ENCODE results near the gene SLC22A4. TPM values are rescaled to one million over a fixed set of nuclear protein-coding genes. Genes with fewer than 3 reads are reported as not detected.

SLC22A4 gene
- total RNA-seq, 1 donor from 2014 or later, result not detected

- no peaks in the 10 kb centered on the region for H3K9me3 Mint-ChIP-seq
- ATAC-seq (ENCODE audit: low read depth) (no peak), DNase-seq (no peak)
- no peaks in the 10 kb centered on the region for H3K27me3 Mint-ChIP-seq
- ChIA-PET POLR2A (no interaction called here), CTCF (interaction anchor here (0.6 to 1.4 kb wide), 4 partner anchors 8 to 675 kb away, joined by 3 to 4 read pairs (median 3); no protein-coding TSS in a partner anchor)
- no peaks in the 10 kb centered on the region for H3K36me3 Mint-ChIP-seq (ENCODE audit: low read depth)
- intact Hi-C loops (cut with micrococcal nuclease), result no loop called here
- H3K4me1 Mint-ChIP-seq, result no peaks in the 10 kb centered on the region
- TF ChIP-seq CTCF (IDR thresholded peaks at IDR 0.05), result no peak
- no peak overlapping the region for H3K27ac Mint-ChIP-seq
- H3K4me3 Mint-ChIP-seq, result no peak overlapping the region
Observed at GRCh38 chr5:132264546-132265335, 29.5 kb upstream of the SLC22A4 start.

GRCh38 chr5:132265336-132266030, 28.7 kb upstream of the SLC22A4 start:
- TF ChIP-seq CTCF (IDR thresholded peaks at IDR 0.05), result no peak
- DNase-seq, result no peak
- Mint-ChIP-seq H3K9me3 (no peaks in the 10 kb centered on the region), H3K27me3 (no peaks in the 10 kb centered on the region), H3K27ac (no peak overlapping the region), H3K4me3 (no peak overlapping the region), H3K36me3 (ENCODE audit: low read depth) (no peaks in the 10 kb centered on the region), H3K4me1 (no peaks in the 10 kb centered on the region)
- CTCF ChIA-PET, result interaction anchor here (1.4 kb wide), 1 partner anchor 27 kb away, joined by 3 read pairs; no protein-coding TSS in a partner anchor
- ATAC-seq (ENCODE audit: low read depth), result no peak
- intact Hi-C loops (cut with micrococcal nuclease), result no loop called here
- POLR2A ChIA-PET, result no interaction called here

- ATAC-seq (ENCODE audit: low read depth) (no peak), DNase-seq (no peak)
- H3K9me3 Mint-ChIP-seq, result no peaks in the 10 kb centered on the region
- intact Hi-C loops (cut with micrococcal nuclease), result no loop called here
- ChIA-PET CTCF (interaction anchor here (1.4 kb wide), 1 partner anchor 28 kb away, joined by 3 read pairs; no protein-coding TSS in a partner anchor), POLR2A (no interaction called here)
- no peak overlapping the region for H3K4me3 Mint-ChIP-seq
- no peaks in the 10 kb centered on the region for H3K27me3 Mint-ChIP-seq
- no peak overlapping the region for H3K27ac Mint-ChIP-seq
- no peak for TF ChIP-seq CTCF (IDR thresholded peaks at IDR 0.05)
- H3K4me1 Mint-ChIP-seq, result peaks cover 1% of the 10 kb centered on the region
- H3K36me3 Mint-ChIP-seq (ENCODE audit: low read depth), result no peaks in the 10 kb centered on the region
Observed at GRCh38 chr5:132266031-132266835, 28.0 kb upstream of the SLC22A4 start.

- H3K4me1 Mint-ChIP-seq, result peaks cover 5% of the 10 kb centered on the region
- no peak for TF ChIP-seq CTCF (IDR thresholded peaks at IDR 0.05)
- DNase-seq (no peak), ATAC-seq (ENCODE audit: low read depth) (no peak)
- H3K27me3 Mint-ChIP-seq, result peaks cover 2% of the 10 kb centered on the region
- ChIA-PET CTCF (no interaction called here), POLR2A (no interaction called here)
- H3K36me3 Mint-ChIP-seq (ENCODE audit: low read depth), result no peaks in the 10 kb centered on the region
- H3K27ac Mint-ChIP-seq, result no peak overlapping the region
- H3K9me3 Mint-ChIP-seq, result no peaks in the 10 kb centered on the region
- H3K4me3 Mint-ChIP-seq, result no peak overlapping the region
- intact Hi-C loops (cut with micrococcal nuclease), result no loop called here
Observed at GRCh38 chr5:132266836-132267160, 27.4 kb upstream of the SLC22A4 start.
